HepG2 (cell line): ENCODE data around the gene OVCA2. TPM values are rescaled to one million over a fixed set of nuclear protein-coding genes. Genes with fewer than 3 reads are reported as not detected.

Experiments
- ATAC-seq: fragments of 200-7000 bp; cut with Tn5 transposase; 3 replicates; pipeline ENCODE4 v1.9.1; 2020; ENCODE audit warnings: mild to moderate bottlenecking, moderate library complexity
- BruUV-seq: library from RNA; stranded (reverse); fragments of 400-500 nt; replicated peaks from 2 replicates; lab custom pipeline; 2021; lab: Mats Ljungman, UMichigan
- CTCF ChIA-PET: fragments of 300-600 bp; formaldehyde crosslinking; extraction: SDS; loops from one replicate; lab custom pipeline; 2021; ENCODE audit warnings: low total read pairs, inconsistent platforms, low intra/inter-chr PET ratio; lab: Yijun Ruan, JAX
- POLR2A ChIA-PET: fragments of 350-600 bp; sonication (Branson Sonifier 250); formaldehyde crosslinking; loops from one replicate; lab custom pipeline; 2020; ENCODE audit warnings: antibody characterized with exemption, inconsistent platforms; lab: Yijun Ruan, JAX
- DNase-seq: peaks from one replicate; pipeline ENCODE4 v3.0.0-alpha.2; 2015; ENCODE audit warnings: low spot score
- FAIRE-seq: peaks from 3 replicates; lab custom pipeline; 2011; peaks lifted over from hg19 to GRCh38; lab: Jason Lieb, UNC
- H2AFZ ChIP-seq: one replicate; pipeline ENCODE4 v1.6.1; 2011; ENCODE audit warnings: low read length, inconsistent platforms
- H3K27ac ChIP-seq: fragments of 300-600 bp; 3 replicates; pipeline ENCODE4 v1.8.0; 2011; ENCODE audit warnings: mixed run types, mild to moderate bottlenecking, mixed read lengths, low read length, inconsistent platforms; ENCODE audit not compliant: insufficient read depth; ENCODE audit errors: extremely low read length
- H3K27me3 ChIP-seq, 2 experiments: fragments of 200-600 bp in 1 of 2; 2 replicates in 1 of 2; 3 replicates in 1 of 2; pipeline versions ENCODE4 v1.6.0 to v1.8.0; 2011; ENCODE audit warnings: low read length in 2 of 2, mild to moderate bottlenecking in 2 of 2, moderate library complexity in 2 of 2, inconsistent platforms in 1 of 2; ENCODE audit not compliant: insufficient read depth in 2 of 2, control insufficient read depth in 1 of 2
- H3K36me3 ChIP-seq, 2 experiments: fragments of 200-600 bp in 1 of 2; replicated peaks in 1 of 2; 2 replicates in 1 of 2; 3 replicates in 1 of 2; pipeline versions ENCODE4 v1.5.1 to v1.8.0; 2011; ENCODE audit warnings: low read length in 2 of 2, inconsistent platforms in 1 of 2; ENCODE audit not compliant: insufficient read depth in 2 of 2, control insufficient read depth in 1 of 2
- H3K4me1 ChIP-seq: 2 replicates; pipeline ENCODE4 v1.5.1; 2012; ENCODE audit warnings: low read length, inconsistent platforms; ENCODE audit not compliant: insufficient read depth
- H3K4me2 ChIP-seq: 2 replicates; pipeline ENCODE4 v1.6.0; 2011; ENCODE audit warnings: low read depth, low read length, inconsistent platforms
- H3K4me3 ChIP-seq, 3 experiments: fragments of 200-600 bp in 1 of 3; sonication (generic), shearing (Covaris generic) in 1 of 3; replicated peaks in 1 of 3; 2 replicates each; pipeline ENCODE4 v1.5.1; 2011 to 2016; ENCODE audit warnings: low read length in 3 of 3, inconsistent platforms in 2 of 3, low read depth in 2 of 3, mild to moderate bottlenecking in 2 of 3, control low read depth in 1 of 3, mixed read lengths in 1 of 3; ENCODE audit not compliant: insufficient read depth in 1 of 3
- H3K79me2 ChIP-seq: one replicate; pipeline ENCODE4 v1.6.1; 2011; ENCODE audit warnings: low read length, inconsistent platforms; ENCODE audit not compliant: insufficient read depth
- H3K9ac ChIP-seq: 2 replicates; pipeline ENCODE4 v1.6.0; 2011; ENCODE audit warnings: mild to moderate bottlenecking, low read depth, low read length, inconsistent platforms; ENCODE audit not compliant: insufficient read depth
- H3K9me3 ChIP-seq: 2 replicates; pipeline ENCODE4 v1.5.1; 2012; ENCODE audit warnings: mild to moderate bottlenecking, low read length
- H4K20me1 ChIP-seq: 2 replicates; pipeline ENCODE4 v1.6.0; 2011; ENCODE audit warnings: inconsistent platforms, mild to moderate bottlenecking, low read length, moderate library complexity; ENCODE audit not compliant: insufficient read depth
- CAMTA2 ChIP-seq: sonication (generic); formaldehyde crosslinking; IDR thresholded peaks from 2 replicates; pipeline ENCODE4 v1.4.0; 2020; ENCODE audit warnings: mild to moderate bottlenecking, missing genetic modification reagents, borderline replicate concordance
- FIP1L1 ChIP-seq: fragments of 200-400 bp; formaldehyde crosslinking; IDR thresholded peaks from 2 replicates; pipeline ENCODE4 v1.6.1; 2018; ENCODE audit warnings: low read depth, mild to moderate bottlenecking, low read length, moderate library complexity, borderline replicate concordance; ENCODE audit not compliant: insufficient read depth
- HIVEP1 ChIP-seq: sonication (generic); formaldehyde crosslinking; IDR thresholded peaks from 2 replicates; pipeline ENCODE4 v1.4.0; 2020; ENCODE audit warnings: mild to moderate bottlenecking, missing genetic modification reagents
- NR2F6 ChIP-seq, 2 experiments: IDR thresholded peaks; 2 replicates each; pipeline ENCODE4 v1.6.1; 2016; ENCODE audit warnings: antibody characterized with exemption in 1 of 2, mild to moderate bottlenecking in 1 of 2
- PCBP2 ChIP-seq: fragments of 200-400 bp; formaldehyde crosslinking; optimal IDR thresholded peaks from 2 replicates; pipeline ENCODE3; 2018; ENCODE audit warnings: low read length, low read depth; ENCODE audit not compliant: poor library complexity, severe bottlenecking
- SMAD9 ChIP-seq: sonication (generic); formaldehyde crosslinking; IDR thresholded peaks from 2 replicates; pipeline ENCODE4 v1.5.1; 2020; ENCODE audit warnings: mild to moderate bottlenecking, missing genetic modification reagents
- YY1 ChIP-seq: IDR thresholded peaks from 2 replicates; pipeline ENCODE4 v1.6.1; 2011; ENCODE audit warnings: low read length, low read depth, moderate library complexity, mild to moderate bottlenecking; ENCODE audit not compliant: insufficient read depth, insufficient replicate concordance
- ZSCAN20 ChIP-seq: sonication (generic); formaldehyde crosslinking; IDR thresholded peaks from 2 replicates; pipeline ENCODE4 v1.4.0; 2020; ENCODE audit warnings: missing genetic modification reagents, mild to moderate bottlenecking, borderline replicate concordance
- ZSCAN22 ChIP-seq: sonication (generic); formaldehyde crosslinking; IDR thresholded peaks from 2 replicates; pipeline ENCODE4 v1.4.0; 2020; ENCODE audit warnings: mild to moderate bottlenecking, missing genetic modification reagents
- WGBS: methylation state at CpG from one replicate; pipeline ENCODE4 v1.1.6; 2017; ENCODE audit warnings: low lambda C conversion rate; 5-methylcytosine and 5-hydroxymethylcytosine counted together
- in situ Hi-C: cut with HindIII; loops from 2 replicates; pipeline ENCODE4 v1.10.0; 2017; ENCODE audit warnings: low pct_unique_long_range_greater_than_20kb; ENCODE audit not compliant: extremely low pct_ligation_motif_present
- intact Hi-C: fragments of 100-400 bp; cut with micrococcal nuclease; formaldehyde crosslinking; loops from one replicate; pipeline ENCODE4 v1.10.0; 2022; ENCODE audit not compliant: unreplicated experiment
- polyA plus RNA-seq, 8 experiments: library from polyadenylated mRNA; depleted of rRNA in 3 of 8; stranded (reverse) in 7 of 8; unstranded in 1 of 8; fragments of >200 nt; fragmentation: Illumina TruSeq in 4 of 8; extraction: Trizol in 4 of 8; gene quantifications; 2 replicates each; pipeline versions ENCODE4 v1.2.1 to v1.2.3, GENCODE V29; 2011 to 2016; ENCODE audit warnings: low read depth in 4 of 8, missing spikeins in 1 of 8, mixed read lengths in 1 of 8; ENCODE audit not compliant: insufficient read depth in 1 of 8
- total RNA-seq, 5 experiments: library from RNA; depleted of rRNA; stranded (reverse); fragments of >200 nt; fragmentation: Illumina TruSeq; extraction: Trizol; gene quantifications; 2 replicates each; pipeline ENCODE4 v1.2.3, GENCODE V29; 2016; ENCODE audit warnings: low read depth in 1 of 5
- TF ChIP-seq, protein P1 (sequence below): IDR thresholded peaks from 2 replicates; pipeline ENCODE4 v1.6.1; 2016; ENCODE audit warnings: control low read depth
- TF ChIP-seq, protein P2 (sequence below): sonication (generic); formaldehyde crosslinking; IDR thresholded peaks from 2 replicates; pipeline ENCODE4 v1.4.0; 2020; ENCODE audit warnings: missing genetic modification reagents
- TF ChIP-seq, protein P3 (sequence below): sonication (generic); formaldehyde crosslinking; IDR thresholded peaks from 2 replicates; pipeline ENCODE4 v1.8.1; 2023; ENCODE audit warnings: missing genetic modification reagents, mild to moderate bottlenecking, borderline replicate concordance
- TF ChIP-seq, protein P4 (sequence below): sonication (generic); formaldehyde crosslinking; IDR thresholded peaks from 2 replicates; pipeline ENCODE4 v1.5.0; 2020; ENCODE audit warnings: mild to moderate bottlenecking, missing genetic modification reagents, borderline replicate concordance
- TF ChIP-seq, protein P5 (sequence below): sonication (generic); formaldehyde crosslinking; IDR thresholded peaks from 2 replicates; pipeline ENCODE4 v1.8.1; 2023; ENCODE audit warnings: mild to moderate bottlenecking, moderate library complexity, missing genetic modification reagents

The OVCA2 gene
- total and polyA plus RNA-seq, 2 of the 13 experiments (the other 11 are each of a cell fraction or from before 2014, with no cell fraction given) = 23.7 to 28.2 TPM

DNA sequence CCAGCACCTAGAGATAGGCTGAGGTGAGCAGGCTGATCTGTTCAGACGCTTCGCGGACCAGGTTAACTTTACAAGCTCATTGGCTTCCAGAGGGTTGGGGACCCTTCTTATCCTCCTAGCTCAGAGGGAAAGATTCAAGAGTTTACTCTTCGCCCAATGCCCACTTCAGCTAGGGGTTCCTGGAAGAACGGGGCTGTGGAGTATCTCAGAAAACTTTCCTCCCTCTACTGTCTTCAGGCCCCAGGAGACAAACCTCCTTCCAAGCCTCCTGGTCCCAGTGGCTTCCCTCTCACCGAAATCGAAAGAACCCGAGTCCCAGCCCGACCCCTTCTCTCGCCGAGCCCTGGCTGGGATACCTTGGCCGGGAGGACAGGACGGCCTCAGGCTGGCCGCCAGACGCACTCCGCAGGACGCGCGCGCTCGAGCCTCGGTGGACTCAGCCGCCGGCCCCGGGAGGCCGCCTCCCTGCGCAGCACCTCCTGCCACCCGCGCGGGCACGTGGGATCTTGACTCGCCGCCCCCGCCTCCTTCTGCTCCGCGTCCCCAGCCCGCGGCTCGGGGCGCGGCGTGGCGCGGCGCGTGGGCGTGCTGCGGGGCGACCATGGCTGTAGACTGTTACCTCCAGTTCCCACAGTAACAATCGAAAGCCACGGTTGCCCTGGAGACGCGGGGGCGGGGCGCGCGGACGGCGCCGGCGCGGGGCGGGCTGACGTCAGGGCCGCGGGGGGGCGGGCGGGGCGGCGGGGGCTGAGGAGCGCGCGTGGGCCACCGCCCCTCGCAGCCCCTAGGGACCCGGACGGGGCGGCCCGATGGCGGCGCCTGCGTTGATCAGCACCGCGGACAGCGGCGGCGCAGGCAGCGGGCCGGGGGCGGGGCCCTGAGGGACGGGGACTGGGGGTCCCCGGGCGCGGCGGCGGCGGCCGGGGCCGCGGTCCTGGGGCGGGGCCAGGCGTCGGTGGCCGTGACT lies 7.8 kb downstream of the OVCA2 start:
- BruUV-seq = no TSS peak
- TF ChIP-seq, protein P1, sequence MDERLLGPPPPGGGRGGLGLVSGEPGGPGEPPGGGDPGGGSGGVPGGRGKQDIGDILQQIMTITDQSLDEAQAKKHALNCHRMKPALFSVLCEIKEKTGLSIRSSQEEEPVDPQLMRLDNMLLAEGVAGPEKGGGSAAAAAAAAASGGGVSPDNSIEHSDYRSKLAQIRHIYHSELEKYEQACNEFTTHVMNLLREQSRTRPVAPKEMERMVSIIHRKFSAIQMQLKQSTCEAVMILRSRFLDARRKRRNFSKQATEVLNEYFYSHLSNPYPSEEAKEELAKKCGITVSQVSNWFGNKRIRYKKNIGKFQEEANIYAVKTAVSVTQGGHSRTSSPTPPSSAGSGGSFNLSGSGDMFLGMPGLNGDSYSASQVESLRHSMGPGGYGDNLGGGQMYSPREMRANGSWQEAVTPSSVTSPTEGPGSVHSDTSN (CRISPR knock-in tag) = no peak
- no peak for TF ChIP-seq HIVEP1 (CRISPR knock-in tag)
- TF ChIP-seq ZSCAN20 (CRISPR knock-in tag) = no peak
- TF ChIP-seq CAMTA2 (CRISPR knock-in tag) = no peak
- TF ChIP-seq, protein P2, sequence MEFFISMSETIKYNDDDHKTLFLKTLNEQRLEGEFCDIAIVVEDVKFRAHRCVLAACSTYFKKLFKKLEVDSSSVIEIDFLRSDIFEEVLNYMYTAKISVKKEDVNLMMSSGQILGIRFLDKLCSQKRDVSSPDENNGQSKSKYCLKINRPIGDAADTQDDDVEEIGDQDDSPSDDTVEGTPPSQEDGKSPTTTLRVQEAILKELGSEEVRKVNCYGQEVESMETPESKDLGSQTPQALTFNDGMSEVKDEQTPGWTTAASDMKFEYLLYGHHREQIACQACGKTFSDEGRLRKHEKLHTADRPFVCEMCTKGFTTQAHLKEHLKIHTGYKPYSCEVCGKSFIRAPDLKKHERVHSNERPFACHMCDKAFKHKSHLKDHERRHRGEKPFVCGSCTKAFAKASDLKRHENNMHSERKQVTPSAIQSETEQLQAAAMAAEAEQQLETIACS (CRISPR knock-in tag) = no peak
- TF ChIP-seq PCBP2 = no peak
- TF ChIP-seq, protein P3, sequence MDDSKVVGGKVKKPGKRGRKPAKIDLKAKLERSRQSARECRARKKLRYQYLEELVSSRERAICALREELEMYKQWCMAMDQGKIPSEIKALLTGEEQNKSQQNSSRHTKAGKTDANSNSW (CRISPR knock-in tag) = no peak
- TF ChIP-seq FIP1L1 = no peak
- TF ChIP-seq ZSCAN22 = no peak
- TF ChIP-seq, protein P4, sequence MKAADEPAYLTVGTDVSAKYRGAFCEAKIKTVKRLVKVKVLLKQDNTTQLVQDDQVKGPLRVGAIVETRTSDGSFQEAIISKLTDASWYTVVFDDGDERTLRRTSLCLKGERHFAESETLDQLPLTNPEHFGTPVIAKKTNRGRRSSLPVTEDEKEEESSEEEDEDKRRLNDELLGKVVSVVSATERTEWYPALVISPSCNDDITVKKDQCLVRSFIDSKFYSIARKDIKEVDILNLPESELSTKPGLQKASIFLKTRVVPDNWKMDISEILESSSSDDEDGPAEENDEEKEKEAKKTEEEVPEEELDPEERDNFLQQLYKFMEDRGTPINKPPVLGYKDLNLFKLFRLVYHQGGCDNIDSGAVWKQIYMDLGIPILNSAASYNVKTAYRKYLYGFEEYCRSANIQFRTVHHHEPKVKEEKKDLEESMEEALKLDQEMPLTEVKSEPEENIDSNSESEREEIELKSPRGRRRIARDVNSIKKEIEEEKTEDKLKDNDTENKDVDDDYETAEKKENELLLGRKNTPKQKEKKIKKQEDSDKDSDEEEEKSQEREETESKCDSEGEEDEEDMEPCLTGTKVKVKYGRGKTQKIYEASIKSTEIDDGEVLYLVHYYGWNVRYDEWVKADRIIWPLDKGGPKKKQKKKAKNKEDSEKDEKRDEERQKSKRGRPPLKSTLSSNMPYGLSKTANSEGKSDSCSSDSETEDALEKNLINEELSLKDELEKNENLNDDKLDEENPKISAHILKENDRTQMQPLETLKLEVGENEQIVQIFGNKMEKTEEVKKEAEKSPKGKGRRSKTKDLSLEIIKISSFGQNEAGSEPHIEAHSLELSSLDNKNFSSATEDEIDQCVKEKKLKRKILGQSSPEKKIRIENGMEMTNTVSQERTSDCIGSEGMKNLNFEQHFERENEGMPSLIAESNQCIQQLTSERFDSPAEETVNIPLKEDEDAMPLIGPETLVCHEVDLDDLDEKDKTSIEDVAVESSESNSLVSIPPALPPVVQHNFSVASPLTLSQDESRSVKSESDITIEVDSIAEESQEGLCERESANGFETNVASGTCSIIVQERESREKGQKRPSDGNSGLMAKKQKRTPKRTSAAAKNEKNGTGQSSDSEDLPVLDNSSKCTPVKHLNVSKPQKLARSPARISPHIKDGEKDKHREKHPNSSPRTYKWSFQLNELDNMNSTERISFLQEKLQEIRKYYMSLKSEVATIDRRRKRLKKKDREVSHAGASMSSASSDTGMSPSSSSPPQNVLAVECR (CRISPR knock-in tag) = peak; percentile 17; the same call in 1 of the 2 replicates
- TF ChIP-seq SMAD9 = no peak
- peak; percentile 45 for TF ChIP-seq YY1
- TF ChIP-seq, protein P5, sequence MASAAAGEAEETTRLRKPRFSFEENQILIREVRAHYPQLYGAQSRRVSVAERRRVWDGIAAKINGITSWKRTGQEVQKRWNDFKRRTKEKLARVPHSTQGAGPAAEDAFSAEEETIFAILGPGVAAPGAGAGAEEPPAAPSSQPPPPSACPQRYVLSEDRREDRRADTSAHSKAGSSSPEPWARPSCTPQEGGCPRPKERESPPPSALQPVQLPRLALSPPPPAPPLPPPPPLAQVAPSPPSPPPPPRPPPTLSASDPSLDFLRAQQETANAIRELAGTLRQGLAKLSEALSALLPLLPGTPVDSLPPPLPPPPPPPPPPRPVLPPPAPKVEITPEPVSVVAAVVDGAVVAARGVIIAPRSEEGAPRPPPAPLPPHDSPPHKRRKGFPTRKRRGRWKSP (CRISPR knock-in tag) = no peak
- no peak for TF ChIP-seq NR2F6 (IDR thresholded peaks at IDR 0.05)
- TF ChIP-seq NR2F6 (CRISPR knock-in tag; IDR thresholded peaks at IDR 0.05) = no peak

More for the DNA sequence above, 7.8 kb downstream of the OVCA2 start:
- Histone ChIP-seq H3K9me3 (no peaks in the 10 kb centered on the region), H4K20me1 (peaks cover 17% of the 10 kb centered on the region; the same call in 1 of the 2 replicates), H3K9ac (peak overlapping the region; percentile 66), H3K4me1 (peaks cover 35% of the 10 kb centered on the region), H2AFZ (no peak overlapping the region), H3K79me2 (no peaks in the 10 kb centered on the region), H3K36me3 (no peaks in the 10 kb centered on the region), H3K27ac (no peak overlapping the region), H3K4me2 (peak overlapping the region; percentile 91), H3K4me3 (peak overlapping the region; percentile 63 to 82 (median 70)), H3K27me3 (peaks cover 4 to 27% of the 10 kb centered on the region in 2 experiments; a peak in 4 of 5 replicates)
- DNase-seq = no peak
- WGBS = 3% methylated on average over 14 of the region's 104 CpGs
- ATAC-seq = peak; percentile 13
- ChIA-PET CTCF (no interaction called here), POLR2A (no interaction called here)
- intact Hi-C loops (no loop called here), in situ Hi-C loops (loop anchor here (25.0 kb wide), 1 partner anchor 337 kb away; the partner anchor contains the start of genes TLCD2 and WDR81)
- FAIRE-seq = no peak
